ENCODE data around the gene CCDC116. TPM values are rescaled to one million over a fixed set of nuclear protein-coding genes. Genes with fewer than 3 reads are reported as not detected.
"Not testable (repeated sequence)": the region's sequence is repeated elsewhere in the genome, so short reads cannot be mapped to it uniquely, and the experiment has no call there.

CCDC116 gene
- total RNA-seq, 4 donors from 2014 or later, result 0.27 to 15.7 TPM; not detected in 2

DNA sequence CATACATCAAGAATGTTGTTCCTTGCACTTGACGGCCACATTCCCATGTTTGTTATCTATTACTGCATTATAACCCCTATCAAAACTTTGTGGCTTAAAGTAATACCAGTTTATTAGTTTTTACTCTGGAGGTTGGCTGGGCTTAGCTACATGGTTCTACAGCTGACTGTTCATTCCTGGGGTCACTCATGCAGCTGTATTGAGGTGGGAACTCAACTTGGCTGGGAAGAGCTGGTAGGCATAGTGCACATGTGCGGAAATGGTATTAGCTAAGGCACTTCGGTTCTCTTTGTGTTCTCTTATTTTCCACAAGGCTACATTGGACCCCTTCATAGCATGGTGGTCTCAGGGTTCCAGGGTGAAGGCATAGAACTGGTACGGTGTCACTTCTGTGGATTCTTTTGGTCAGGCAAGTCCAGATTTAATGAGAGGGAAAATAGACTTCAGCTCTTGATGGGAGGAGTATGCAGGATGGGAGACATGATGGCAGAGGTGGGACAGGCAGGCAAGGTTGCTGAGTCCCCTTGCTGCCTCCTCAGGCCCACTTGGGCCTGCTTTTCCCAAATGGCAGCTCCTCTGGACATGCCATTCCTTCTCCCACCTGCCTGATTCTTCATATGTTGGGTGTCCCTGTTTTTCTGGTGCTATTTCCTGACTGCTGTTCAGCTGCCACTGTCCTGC lies 18.9 kb upstream of the CCDC116 start:
- in situ Hi-C loops (cut with MboI; ENCODE audit: low pct_ligation_motif_present in 1 of 4, low pct_unique_long_range_greater_than_20kb in 1 of 4, low sequenced_read_pairs in 3 of 4) (no loop called here), intact Hi-C loops (cut with DNase I; ENCODE audit: low total_unique reads) (no loop called here)
- Histone ChIP-seq H3K27me3 (no peaks in the 10 kb centered on the region), H3K27ac (no peak overlapping the region), H3K9me3 (no peaks in the 10 kb centered on the region), H3K36me3 (peaks cover 0 to 24% (median 5%) of the 10 kb centered on the region in 4 donors), H3K4me1 (peaks cover 0 to 6% (median 0%) of the 10 kb centered on the region in 4 donors), H3K4me3 (no peak overlapping the region)
- no peak for DNase-seq
- TF ChIP-seq POLR2A (IDR thresholded peaks at IDR 0.05) (no peak), EP300 (IDR thresholded peaks at IDR 0.05; ENCODE audit: low read depth) (no peak), POLR2AphosphoS5 (IDR thresholded peaks at IDR 0.05) (no peak)
- TF ChIP-seq, protein P1, sequence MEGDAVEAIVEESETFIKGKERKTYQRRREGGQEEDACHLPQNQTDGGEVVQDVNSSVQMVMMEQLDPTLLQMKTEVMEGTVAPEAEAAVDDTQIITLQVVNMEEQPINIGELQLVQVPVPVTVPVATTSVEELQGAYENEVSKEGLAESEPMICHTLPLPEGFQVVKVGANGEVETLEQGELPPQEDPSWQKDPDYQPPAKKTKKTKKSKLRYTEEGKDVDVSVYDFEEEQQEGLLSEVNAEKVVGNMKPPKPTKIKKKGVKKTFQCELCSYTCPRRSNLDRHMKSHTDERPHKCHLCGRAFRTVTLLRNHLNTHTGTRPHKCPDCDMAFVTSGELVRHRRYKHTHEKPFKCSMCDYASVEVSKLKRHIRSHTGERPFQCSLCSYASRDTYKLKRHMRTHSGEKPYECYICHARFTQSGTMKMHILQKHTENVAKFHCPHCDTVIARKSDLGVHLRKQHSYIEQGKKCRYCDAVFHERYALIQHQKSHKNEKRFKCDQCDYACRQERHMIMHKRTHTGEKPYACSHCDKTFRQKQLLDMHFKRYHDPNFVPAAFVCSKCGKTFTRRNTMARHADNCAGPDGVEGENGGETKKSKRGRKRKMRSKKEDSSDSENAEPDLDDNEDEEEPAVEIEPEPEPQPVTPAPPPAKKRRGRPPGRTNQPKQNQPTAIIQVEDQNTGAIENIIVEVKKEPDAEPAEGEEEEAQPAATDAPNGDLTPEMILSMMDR (IDR thresholded peaks at IDR 0.05), result no peak
- WGBS, 2 donors (ENCODE audit: low coverage in 1 of 2), result 96 to 100% methylated on average over 3 to 4 of the region's 4 CpGs

- Histone ChIP-seq H3K9me3 (no peaks in the 10 kb centered on the region), H3K27me3 (no peaks in the 10 kb centered on the region), H3K36me3 (peaks cover 0 to 24% (median 4%) of the 10 kb centered on the region in 4 donors), H3K4me3 (no peak overlapping the region), H3K27ac (no peak overlapping the region), H3K4me1 (peaks cover 0 to 6% (median 0%) of the 10 kb centered on the region in 4 donors)
- intact Hi-C loops (cut with DNase I; ENCODE audit: low total_unique reads), result no loop called here
- TF ChIP-seq EP300 (IDR thresholded peaks at IDR 0.05; ENCODE audit: low read depth) (no peak), POLR2A (IDR thresholded peaks at IDR 0.05) (no peak), POLR2AphosphoS5 (IDR thresholded peaks at IDR 0.05) (no peak)
- TF ChIP-seq, protein P1 (IDR thresholded peaks at IDR 0.05), result no peak
- WGBS, 2 donors (ENCODE audit: low coverage in 1 of 2), result 61 to 75% methylated on average over 4 of the region's 4 CpGs
- DNase-seq, result no peak
- in situ Hi-C loops (cut with MboI; ENCODE audit: low pct_ligation_motif_present in 1 of 4, low pct_unique_long_range_greater_than_20kb in 1 of 4, low sequenced_read_pairs in 3 of 4), result no loop called here
These were observed 16.8 kb upstream of the CCDC116 start for GRCh38 chr22:21615731-21616130.

GRCh38 chr22:21617337-21617736 lies 15.2 kb upstream of the CCDC116 start:
- DNase-seq; H3K27me3 ChIP-seq; H3K4me3 ChIP-seq; in situ Hi-C loops (cut with MboI; ENCODE audit: low pct_ligation_motif_present in 1 of 4, low pct_unique_long_range_greater_than_20kb in 1 of 4, low sequenced_read_pairs in 3 of 4); H3K9me3 ChIP-seq; H3K27ac ChIP-seq; intact Hi-C loops (cut with DNase I; ENCODE audit: low total_unique reads): not testable (repeated sequence)
- WGBS, 2 donors (ENCODE audit: low coverage in 1 of 2), result 85 to 94% methylated on average over 5 to 6 of the region's 6 CpGs
- H3K4me1 ChIP-seq, result peaks cover 0 to 18% (median 0%) of the 10 kb centered on the region in 4 donors
- peaks cover 0 to 11% (median 0%) of the 10 kb centered on the region in 4 donors for H3K36me3 ChIP-seq

- H3K27ac ChIP-seq, result no peak overlapping the region
- in situ Hi-C loops (cut with MboI; ENCODE audit: low pct_ligation_motif_present in 1 of 4, low pct_unique_long_range_greater_than_20kb in 1 of 4, low sequenced_read_pairs in 3 of 4), result no loop called here
- peaks cover 0 to 4% (median 1%) of the 10 kb centered on the region in 4 donors for H3K36me3 ChIP-seq
- no peaks in the 10 kb centered on the region for H3K27me3 ChIP-seq
- no peaks in the 10 kb centered on the region for H3K9me3 ChIP-seq
- intact Hi-C loops (cut with DNase I; ENCODE audit: low total_unique reads), result no loop called here
- no peak overlapping the region for H3K4me3 ChIP-seq
- no peak for DNase-seq
- peaks cover 0 to 28% (median 5%) of the 10 kb centered on the region in 4 donors for H3K4me1 ChIP-seq
- TF ChIP-seq, protein P1 (IDR thresholded peaks at IDR 0.05), result no peak
- TF ChIP-seq POLR2A (IDR thresholded peaks at IDR 0.05) (no peak), EP300 (IDR thresholded peaks at IDR 0.05; ENCODE audit: low read depth) (no peak), POLR2AphosphoS5 (IDR thresholded peaks at IDR 0.05) (no peak)
- WGBS, 2 donors (ENCODE audit: low coverage in 1 of 2), result 95% methylated on average over 3 of the region's 3 CpGs; no CpG with 5 or more reads in 1 of the 2 donors
These were observed 11.5 kb upstream of the CCDC116 start for GRCh38 chr22:21621025-21621424.
